ENCODE data around the gene ATF2.

Gene ATF2, protein sequence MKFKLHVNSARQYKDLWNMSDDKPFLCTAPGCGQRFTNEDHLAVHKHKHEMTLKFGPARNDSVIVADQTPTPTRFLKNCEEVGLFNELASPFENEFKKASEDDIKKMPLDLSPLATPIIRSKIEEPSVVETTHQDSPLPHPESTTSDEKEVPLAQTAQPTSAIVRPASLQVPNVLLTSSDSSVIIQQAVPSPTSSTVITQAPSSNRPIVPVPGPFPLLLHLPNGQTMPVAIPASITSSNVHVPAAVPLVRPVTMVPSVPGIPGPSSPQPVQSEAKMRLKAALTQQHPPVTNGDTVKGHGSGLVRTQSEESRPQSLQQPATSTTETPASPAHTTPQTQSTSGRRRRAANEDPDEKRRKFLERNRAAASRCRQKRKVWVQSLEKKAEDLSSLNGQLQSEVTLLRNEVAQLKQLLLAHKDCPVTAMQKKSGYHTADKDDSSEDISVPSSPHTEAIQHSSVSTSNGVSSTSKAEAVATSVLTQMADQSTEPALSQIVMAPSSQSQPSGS

DNA sequence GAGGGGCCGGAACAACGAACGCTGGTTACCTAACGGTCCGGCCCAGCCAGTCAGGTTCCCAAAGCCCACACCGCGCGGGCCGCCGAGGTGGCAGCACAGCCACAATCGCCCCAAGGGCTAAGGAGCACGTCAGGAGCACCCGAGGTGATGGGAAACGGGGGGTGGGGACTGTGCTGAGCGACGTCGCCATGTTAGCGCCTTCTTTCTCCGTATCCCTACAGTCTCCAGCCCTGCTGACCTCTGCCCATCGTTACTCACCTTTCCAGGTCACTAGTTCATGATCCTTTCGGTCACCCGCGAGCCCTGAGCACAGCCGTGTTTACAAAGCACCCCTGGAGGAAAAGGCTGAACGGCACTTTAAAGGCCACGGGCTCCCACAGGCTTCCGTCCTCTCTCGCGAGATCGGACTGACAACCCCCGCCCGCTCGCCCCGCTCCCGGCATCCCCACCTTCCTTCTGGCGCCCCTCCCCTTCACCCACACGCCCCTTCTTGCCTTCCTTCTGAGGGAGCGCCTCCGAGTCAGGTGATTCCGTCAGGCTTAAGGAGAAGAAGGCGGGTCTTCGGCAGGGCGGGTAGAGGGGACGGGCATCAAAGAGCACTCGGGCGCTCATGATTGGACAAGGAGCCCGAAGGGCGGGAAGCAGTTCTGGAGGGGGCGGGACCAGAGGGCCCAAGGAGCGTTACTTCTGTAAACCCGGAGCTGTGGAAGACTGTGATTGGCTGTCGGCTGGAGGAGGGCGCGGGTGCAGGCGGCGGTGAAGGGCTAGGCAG is at the start of gene ATF2:
TSS of gene ATF2 (minus strand) at position 412 of the 772 bp plus-strand sequence. CDS start 31,760 bp downstream, outside the sequence.
- peak; percentile 99 for DNase-seq

DNA sequence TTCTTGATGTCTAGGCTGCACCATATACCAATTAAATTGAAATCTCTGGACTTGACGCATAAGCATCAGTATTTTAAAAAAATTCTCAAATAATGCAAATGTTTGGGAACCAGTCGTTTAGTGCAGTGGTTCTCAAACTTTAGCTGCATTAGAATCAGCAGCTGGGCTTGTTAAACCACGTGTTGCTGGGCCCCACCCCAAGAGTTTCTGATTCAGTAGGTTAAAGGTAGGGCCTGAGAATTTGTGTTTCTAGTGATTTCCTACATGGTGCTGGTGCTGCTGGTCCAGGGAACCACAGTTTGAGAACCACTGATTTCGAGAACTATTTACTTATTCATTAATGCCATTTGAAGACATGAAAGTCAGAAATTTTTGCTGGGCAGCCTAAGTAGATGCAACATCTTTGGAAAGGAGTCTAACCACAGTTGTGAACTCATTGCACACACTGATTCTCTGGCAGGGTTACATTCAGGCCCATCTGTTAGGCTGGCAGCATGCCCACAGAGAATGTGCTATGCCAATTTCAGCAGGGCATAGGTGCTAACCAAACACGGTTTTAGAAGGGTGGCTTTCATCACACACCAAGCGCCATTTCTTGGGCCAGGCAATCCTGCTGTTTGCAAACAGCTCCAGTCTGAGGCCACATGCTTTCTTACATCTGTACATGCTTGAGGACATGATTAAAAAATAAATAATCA is 39.9 kb upstream of the ATF2 start:
- DNase-seq = peak; percentile 35

DNA sequence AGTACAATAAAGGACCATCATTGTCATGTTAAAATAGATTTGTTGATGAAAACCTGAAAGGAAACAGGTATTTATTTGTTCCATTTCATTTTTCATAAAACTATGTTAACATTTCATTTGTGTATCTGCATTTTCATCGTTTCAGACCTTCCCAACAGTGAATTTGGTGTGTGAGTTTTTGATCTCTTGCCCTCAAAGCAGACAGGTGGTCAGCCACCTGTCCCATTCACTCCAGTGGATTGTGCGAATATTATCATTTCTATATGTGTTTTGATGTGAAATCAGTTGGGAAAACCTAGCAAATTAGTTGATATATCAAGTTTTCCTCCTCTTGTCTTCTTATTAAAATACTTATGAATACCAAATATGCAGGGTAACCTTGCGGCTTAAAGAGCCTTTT is 38.9 kb upstream of the ATF2 start:
- DNase-seq = no peak

DNA sequence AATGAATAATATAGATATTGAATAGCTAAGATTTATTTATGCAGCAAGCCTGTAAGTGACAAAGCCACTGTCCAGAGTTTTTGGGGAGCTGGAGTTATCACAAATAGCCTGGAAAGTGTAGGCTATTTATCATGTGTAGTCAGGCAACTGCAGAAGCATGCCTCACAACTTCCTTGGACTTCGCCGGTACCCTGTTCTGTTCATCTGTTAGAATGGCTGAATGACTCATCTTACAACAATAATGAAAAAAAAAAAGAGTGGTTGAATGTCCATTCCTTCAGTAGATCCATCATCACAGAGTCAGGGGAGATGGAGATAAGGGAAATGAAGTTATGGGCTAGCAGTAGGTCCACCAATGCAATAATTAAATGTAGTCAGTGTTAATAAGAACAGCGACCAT is 37.5 kb upstream of the ATF2 start:
- no peak for DNase-seq

DNA sequence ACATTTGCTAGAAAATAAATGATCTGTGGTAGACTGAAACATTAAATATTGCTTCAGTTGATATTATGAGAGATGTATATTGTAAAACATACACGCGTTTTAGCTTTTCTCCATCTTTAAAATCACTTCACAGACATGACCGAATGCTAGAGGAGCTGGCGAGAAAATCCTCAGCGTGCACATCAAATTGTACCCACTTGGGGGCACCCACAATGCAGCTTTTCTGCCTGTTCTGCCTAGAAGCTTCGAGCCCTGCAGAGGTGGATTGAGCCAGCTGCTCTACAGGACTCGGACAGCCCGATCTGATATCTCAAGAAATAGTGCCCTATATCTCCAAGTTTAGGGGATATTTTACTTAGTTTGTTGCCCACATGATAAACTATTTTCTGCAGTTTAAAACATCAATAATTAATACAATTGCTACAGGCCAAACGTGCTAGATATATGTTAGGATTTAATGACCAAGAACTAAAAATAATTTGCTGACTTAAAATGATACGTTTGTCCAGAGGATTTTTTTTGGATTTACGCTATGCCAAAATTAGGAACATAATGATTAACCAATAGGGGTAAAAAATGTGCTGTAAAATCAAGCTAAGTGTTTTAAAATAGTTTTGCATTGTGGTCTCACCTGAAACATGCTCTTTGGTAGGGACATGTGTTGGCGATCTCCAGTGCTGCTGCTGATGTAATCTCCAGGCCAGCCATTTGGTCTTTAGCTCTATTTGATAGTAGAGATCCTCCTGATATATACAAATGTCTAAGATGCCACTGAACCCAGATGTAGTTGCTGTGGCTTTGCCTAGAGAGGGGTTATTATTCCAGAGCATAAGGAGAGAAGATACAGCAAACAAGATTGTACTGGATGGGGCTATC is 35.9 kb upstream of the ATF2 start:
- no peak for DNase-seq

DNA sequence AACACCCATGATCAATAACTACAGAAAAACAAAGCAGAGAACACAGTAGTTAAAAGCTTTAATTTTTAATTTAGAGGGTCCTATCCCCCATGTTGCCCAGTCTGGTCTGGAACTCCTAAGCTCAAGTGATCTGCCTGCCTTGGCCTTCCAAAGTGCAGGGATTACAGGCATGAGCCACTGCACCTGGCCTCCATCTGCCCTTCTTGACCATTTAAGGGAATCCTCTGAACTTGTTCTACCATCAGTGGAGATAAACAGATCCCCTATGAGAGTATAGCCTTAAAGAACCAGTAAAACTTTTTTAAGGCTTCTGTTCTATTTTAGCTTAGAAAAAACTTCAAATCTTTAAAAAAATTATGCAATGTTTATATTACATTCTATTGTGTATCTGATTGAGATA is 27.0 kb upstream of the ATF2 start:
- DNase-seq = no peak

DNA sequence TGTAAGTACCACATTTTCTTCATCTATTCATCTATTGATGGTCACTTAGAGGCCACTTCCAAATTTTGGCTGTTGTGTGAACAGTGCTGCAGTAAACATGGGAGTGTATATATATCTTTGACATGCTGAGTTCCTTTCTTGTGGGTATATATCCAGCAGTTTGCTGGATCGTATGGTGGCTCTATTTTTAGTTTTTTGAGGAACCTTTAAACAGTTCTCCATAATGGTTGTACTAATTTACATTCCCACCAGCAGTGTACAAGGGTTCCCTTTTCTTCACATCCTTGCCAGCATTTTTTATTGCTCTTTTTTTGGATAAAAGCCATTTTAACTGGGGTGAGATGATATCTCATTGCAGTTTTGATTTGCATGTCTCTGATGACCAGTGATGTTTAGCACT is 20.8 kb upstream of the ATF2 start:
- no peak for DNase-seq

DNA sequence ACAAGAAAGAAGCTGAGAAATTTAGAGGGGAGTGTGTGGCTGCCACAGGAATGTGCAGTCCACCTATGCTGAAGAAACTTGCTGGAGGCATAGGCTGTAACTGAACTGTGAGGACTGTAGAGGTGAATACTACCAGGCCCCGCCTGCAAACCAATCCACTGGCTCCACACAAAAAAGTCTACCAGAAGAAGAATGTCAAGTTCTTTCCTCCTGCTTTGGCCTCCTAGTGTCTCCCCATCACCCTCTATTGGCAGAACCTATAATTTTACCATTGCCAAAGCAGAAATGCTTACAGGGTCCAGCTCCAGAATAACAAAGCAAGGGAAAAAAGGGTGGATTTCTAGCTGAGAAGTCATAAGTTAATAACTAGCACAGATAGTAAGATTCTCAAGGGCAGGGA is 19.4 kb upstream of the ATF2 start:
- no peak for DNase-seq

DNA sequence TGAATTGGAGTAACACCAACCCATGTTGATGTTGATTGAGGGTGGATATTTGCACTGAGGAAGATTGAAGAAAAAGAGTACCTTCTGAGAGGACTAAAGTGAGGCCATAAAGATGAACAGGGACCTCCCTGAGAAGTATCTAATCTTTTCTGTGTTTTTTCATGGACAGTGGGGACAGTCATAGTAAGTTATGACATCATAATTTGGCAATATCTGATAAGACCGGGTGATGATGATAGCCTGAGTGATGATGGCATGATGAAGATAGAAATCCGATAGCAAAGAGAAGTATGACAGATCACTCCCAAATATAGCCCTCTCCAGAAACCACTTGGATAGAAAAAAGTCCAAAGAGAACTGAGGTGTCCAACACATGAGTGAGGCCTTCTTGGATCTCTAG is 15.7 kb upstream of the ATF2 start:
- no peak for DNase-seq

DNA sequence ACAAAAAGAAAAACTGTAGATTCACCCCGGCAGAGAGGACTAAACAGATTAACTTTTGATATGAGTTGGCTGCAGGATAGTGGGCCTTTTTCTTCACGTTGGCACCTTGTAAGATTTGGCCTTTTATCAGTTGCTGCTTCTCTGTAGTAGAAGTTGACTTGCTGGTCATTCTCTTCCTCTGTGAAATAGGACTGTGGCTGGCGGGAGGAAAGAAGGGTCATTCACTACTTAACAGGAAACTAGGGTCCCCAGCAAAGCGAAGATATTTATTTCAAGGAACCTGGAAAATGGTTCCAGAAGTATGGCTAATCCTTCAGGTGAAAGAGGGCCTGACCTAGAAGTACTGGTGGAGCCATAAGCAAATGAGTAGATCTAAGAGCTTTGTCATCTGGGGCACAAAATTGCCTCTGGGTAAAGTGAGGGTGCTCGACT is 13.9 kb upstream of the ATF2 start:
- no peak for DNase-seq

DNA sequence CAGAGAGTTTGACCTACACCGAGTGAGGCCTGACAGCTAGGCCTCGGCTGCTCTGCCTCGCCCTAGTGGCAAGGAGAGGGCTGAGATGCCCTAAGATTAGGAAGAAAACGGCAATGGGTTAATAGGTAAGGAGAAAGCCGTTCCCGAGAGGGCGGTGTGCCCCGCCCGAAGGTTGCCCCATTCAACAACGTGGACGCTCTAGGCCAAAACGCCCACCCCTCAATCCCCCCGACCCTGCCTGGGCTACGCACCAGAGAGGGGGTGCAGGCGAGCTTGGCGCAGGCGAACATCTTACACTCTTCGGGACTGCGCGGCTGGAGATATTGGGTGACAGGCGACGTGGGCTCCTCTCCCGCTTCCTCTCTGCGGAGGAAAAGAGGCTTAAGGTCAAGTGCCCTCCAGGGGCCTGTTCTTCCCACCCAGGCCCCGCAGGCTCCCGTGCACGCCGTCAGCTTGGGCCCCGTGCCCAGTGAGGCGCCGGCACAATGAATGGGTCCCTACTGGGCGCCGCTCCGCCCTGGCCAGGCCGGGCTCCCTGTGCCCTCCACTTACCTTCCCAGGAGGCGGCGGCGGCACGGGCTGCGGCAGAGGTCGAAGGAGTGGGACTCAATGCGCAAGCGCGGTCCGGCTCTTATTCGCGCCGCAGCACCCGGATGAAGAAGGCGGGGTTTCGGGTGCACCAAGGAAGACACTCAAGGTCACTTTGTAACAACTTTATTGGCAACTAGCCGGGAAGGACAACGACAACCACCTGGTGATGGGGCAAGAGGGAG is 13.3 kb upstream of the ATF2 start, which contains the start of gene ATP5MC3:
TSS of gene ATP5MC3 (minus strand) at position 607 of the 773 bp plus-strand sequence. CDS start at position 290, 317 bp downstream.
- DNase-seq = peak; percentile 93

DNA sequence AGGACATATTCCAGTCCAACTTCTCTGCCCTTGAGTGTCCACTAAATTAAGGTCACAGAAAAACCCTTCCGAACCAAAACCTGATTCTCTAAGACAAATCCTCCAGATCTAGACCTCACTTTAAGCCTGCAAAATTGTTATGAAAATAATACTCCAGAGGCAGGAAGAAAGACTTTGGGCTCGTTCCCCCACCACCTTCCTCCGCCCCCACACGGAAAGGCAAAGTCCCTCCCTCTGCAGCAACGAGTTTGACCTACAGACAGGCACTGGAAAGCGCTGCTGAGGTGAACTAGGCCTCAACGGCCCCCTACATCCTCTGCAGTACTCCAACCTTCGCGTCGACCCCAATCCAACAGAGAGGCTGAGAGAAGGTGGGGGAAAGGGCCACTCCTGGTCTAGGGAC is 12.7 kb upstream of the ATF2 start:
- DNase-seq = no peak

DNA sequence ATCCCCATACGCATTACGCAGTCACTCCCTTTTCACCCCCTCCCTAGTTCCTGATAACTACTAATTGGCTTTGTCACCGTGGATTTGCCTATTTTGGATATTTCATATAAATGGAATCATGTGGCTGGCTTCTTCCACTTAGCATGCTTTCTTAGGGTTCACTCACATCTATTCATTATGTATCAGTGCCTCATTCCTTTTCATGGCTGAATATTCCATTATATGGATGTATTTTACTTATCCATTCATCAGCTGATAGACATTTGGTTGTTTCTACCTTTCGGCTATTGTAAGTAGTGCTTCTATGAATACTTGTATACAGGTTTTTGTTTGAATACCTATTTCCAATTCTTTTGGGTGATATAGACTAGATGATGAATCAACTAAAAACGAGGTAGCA is 8.6 kb upstream of the ATF2 start:
- no peak for DNase-seq

DNA sequence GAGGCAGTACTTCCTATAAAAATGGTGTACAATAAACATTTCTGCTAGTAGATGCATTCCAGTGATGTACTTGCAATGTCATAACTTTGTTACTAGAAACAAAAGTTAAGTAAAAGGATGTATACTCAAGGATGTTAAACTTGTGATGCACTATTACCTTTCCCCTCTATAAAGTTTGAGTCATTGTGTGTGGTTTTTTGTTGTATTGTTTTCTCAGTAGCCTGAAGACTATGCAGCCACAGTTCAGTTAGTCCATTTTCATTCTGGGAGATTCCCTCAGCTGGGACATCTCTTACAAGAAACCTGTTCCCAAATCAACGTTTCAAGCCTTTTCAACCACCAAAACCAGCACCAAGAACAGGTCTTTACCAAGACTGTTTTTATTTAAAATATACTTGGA is 7.9 kb upstream of the ATF2 start:
- DNase-seq = no peak

DNA sequence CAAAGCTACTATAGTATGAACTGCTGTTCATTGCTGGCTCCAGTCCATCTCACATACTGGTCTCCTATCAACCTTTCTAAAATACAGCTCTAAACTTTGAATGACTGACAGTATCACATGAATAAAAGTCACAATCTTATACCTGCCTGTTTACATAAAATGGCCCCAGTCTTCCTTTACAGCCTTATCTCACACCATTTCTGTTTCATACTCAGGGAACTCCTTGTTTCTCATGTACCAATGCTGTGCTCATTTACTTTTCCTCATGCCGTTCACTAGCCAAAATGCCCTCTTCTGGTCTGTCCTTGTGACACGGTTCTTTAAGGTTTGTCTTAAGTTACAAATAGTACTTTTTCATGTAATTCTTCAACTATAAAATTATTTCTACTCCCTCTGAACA is 7.3 kb upstream of the ATF2 start:
- no peak for DNase-seq

DNA sequence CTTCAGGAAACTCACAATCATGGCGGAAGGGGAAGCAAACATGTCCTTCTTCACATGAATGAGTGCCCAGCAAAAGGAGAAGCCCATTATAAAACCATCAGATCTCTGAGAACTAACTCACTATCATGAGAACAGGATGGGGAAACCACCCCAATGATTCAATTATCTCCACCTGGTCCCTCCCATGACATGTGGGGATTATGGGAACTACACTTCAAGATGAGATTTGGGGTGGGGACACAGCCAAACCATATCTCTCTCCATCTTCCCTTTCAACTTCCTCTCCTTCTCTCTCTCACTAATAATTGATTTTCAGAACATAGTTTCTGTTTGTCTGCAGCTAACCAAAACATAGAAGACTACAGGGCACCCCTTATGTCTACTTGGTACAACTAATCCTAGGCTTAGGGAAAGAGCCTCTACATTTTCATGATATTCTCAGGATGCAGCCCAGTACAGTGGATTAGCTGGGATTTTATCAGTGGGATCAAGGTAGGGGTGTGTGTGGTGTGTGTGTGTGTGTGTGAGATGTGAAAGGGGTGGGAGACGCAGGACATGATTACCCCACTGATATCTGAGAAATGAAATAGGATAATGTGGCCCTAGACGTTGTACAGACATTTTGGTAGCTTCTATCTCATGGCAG is 2.8 kb upstream of the ATF2 start:
- no peak for DNase-seq

DNA sequence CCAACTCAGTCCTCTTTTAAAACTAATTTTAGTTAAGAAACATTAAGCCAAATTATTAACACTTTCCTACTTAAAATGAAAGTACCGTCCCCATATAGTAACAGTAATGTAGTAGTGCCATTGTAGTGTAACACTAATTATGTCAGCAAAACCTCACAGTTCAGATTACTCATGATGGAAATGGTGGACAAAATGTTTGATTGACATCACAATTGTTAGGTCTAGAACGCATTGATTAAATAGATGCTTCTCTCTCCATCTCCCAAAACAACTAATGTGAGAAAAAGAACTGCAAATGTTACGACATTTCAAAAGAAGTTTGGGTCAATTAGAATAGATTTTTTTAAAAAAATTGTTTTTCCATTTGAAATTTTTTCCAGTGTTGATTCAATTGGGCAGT is 1.2 kb upstream of the ATF2 start:
- DNase-seq = no peak

DNA sequence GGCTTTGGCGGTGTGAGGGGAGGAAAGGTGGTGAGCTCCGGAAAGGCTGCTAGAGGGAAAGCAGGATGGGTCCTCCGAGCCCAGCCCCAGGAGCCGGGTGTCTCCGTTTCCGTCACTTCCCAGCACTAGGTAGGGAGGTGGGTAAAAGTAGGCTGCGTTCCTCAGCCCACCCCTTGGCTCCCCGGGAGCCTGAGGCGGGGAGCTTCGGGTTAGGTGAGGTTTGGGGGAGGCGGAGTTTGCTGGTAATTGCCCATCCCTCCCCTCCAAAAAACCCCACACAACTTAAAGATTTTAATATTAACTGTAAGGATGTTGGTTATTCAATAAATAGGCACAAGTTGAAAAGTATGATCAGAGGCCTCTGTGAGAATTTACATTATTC is 552 bp upstream of the ATF2 start:
- no peak for DNase-seq

DNA sequence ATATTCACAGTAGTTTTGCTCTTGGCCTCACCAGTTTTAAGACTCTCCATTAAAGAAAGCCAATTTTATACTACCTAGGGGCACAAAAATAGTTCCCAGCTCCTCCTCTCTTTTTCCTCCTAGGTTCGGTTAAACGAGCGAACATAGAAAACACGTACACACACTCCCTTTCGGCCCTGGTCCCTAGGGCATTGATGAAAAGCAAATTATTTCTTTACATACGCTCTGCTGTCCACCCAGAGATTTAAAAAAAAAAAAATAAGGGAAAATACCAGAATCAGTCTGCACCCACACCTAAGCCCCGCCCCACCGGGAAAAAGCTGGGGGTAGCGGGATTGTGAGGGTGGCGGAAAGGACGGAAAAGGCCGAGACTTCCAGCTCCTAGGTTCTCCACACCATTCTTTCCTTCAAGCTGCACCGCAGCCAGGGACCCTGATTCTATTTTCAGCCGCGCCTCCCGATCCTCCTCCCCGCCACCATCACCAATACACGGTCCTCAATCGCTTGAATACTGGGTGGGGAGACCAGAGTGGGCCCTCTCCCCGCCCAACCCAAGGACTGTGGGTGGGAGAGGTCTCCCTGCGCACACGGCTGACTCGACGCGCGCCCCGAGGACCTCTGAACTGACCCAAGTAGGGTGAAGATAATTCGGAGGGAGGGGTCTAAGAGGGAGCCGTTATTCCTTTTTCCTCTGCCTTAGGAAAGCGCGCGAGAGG is 769 bp downstream of the ATF2 start:
- DNase-seq = peak; percentile 13

DNA sequence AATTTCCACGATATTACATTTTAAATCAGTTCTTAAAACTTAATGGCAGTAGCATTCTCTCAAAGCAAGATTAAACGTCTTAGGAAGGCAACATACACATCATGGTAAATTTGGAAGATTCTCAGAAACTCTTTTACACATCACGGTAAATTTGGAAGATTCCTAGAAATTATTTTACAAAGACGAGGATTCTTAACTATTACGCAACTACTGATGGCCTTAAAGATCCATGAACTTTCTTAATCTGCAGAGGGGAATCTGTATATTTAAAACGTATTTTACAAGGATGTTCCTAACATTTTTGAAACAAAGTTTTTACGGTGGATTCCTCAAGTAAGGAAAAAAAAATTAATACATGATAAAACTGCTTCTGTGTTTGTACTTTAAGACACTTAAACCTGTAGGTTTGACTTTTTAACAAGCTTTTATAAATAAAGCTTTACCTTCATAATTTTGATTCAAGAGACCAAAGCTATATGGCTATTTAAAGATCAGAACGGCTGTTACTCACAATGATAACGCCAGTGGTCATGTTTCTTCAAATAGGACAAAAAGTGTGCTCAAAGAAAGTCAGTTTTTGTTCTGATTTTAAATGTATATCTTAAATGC is 1.7 kb downstream of the ATF2 start:
- DNase-seq = no peak

Measured in NCI-H2029 (cell line).